ENCODE results near the gene NSMF. TPM values are rescaled to one million over a fixed set of nuclear protein-coding genes. Genes with fewer than 3 reads are reported as not detected.

NSMF gene
- total and polyA plus RNA-seq, 2 of the 4 experiments (the other 2 are of a cell fraction) = 7.7 to 40.9 TPM

- Histone ChIP-seq H2BK15ac (ENCODE audit: low read depth, low read length) (no peak overlapping the region), H2BK5ac (ENCODE audit: low read depth, low read length, poor library complexity, severe bottlenecking) (no peak overlapping the region), H4K91ac (ENCODE audit: insufficient read depth, low read depth, low read length) (no peak overlapping the region), H2AFZ (replicated peaks; ENCODE audit: low read length, poor library complexity) (no peak overlapping the region), H3K4ac (ENCODE audit: low read depth, low read length) (no peak overlapping the region), H3K79me1 (ENCODE audit: low read depth in 1 of 2, low read length in 2 of 2) (peaks cover 6 to 35% of the 10 kb centered on the region in 2 experiments; a peak in 3 of 4 replicates), H3K9ac (ENCODE audit: low read depth, low read length) (no peak overlapping the region), H2AK9ac (replicated peaks; ENCODE audit: low read depth, low read length, poor library complexity) (no peak overlapping the region), H3K4me1 (ENCODE audit: control insufficient read depth, insufficient read depth, low read length) (peaks cover 19% of the 10 kb centered on the region), H3K56ac (ENCODE audit: extremely low read depth, insufficient read depth, low read length) (no peak overlapping the region), H3K4me3 (ENCODE audit: insufficient read depth, low read depth, low read length) (no peak overlapping the region), H4K5ac (ENCODE audit: low read depth, low read length) (no peak overlapping the region), H2BK120ac (ENCODE audit: low read depth, low read length) (no peak overlapping the region), H3K9me3 (ENCODE audit: control insufficient read depth, insufficient read depth, low read length) (no peaks in the 10 kb centered on the region), H3K4me2 (ENCODE audit: low read depth, low read length) (no peak overlapping the region; the same call in 1 of the 2 replicates), H4K20me1 (ENCODE audit: insufficient read depth, low read length) (peaks cover 33% of the 10 kb centered on the region), H3K9me1 (ENCODE audit: insufficient read depth, low read length) (no peaks in the 10 kb centered on the region), H3K18ac (ENCODE audit: low read depth, low read length) (no peak overlapping the region), H3K27ac (ENCODE audit: insufficient read depth, low read length) (no peak overlapping the region), H3K23ac (ENCODE audit: low read depth, low read length) (no peak overlapping the region), H3K27me3 (ENCODE audit: control insufficient read depth, insufficient read depth, low read length) (no peaks in the 10 kb centered on the region), H4K8ac (ENCODE audit: low read depth in 2 of 2, low read length in 2 of 2) (no peak overlapping the region; a peak in 1 of 4 replicates), H3K36me3 (ENCODE audit: control insufficient read depth, insufficient read depth, low read length) (peaks cover 48% of the 10 kb centered on the region), H2BK20ac (ENCODE audit: low read depth, low read length) (no peak overlapping the region), H3K14ac (replicated peaks; ENCODE audit: low read depth, low read length) (no peak overlapping the region), H2AK5ac (ENCODE audit: low read depth, low read length) (no peak overlapping the region)
- ChIA-PET POLR2A (ENCODE audit: unreplicated experiment) (no interaction called here), CTCF (interaction anchor here (1.1 kb wide), 1 partner anchor 7 kb away, joined by 3 read pairs; no protein-coding TSS in a partner anchor)
- in situ Hi-C loops (cut with MboI; ENCODE audit: low sequenced_read_pairs) = no loop called here
- no TSS peak for BruUV-seq (replicated peaks)
- ATAC-seq (ENCODE audit: low read depth) = no peak
- dilution Hi-C loops (cut with HindIII; ENCODE audit: low sequenced_read_pairs, unreplicated experiment) = no loop called here
- intact Hi-C loops (cut with micrococcal nuclease) = no loop called here
- no peak for DNase-seq
- WGBS, 2 experiments (ENCODE audit: extremely low coverage in 2 of 2, insufficient read length in 1 of 2) = 97% methylated on average over 5 of the region's 43 CpGs; no CpG with 5 or more reads in 1 of the 2 experiments
- TF ChIP-seq MAFK (IDR thresholded peaks at IDR 0.05; ENCODE audit: low read depth, low read length) (no peak), NFE2L2 (IDR thresholded peaks at IDR 0.05; ENCODE audit: low read depth, low read length) (no peak)
Observed at GRCh38 chr9:137452761-137453642, 6.1 kb downstream of the NSMF start.

Measured in IMR-90 (cell line).